BLaER1 (cell line): ENCODE data around the gene ZNF160.
"Not testable (repeated sequence)": the region's sequence is repeated elsewhere in the genome, so short reads cannot be mapped to it uniquely, and the experiment has no call there.

Source experiments
- H3K27ac ChIP-seq: shearing (Covaris generic); formaldehyde crosslinking; 2 replicates; pipeline ENCODE4 v1.8.1; 2022
- H3K27me3 ChIP-seq: shearing (Covaris generic); formaldehyde crosslinking; 2 replicates; pipeline ENCODE4 v1.8.1; 2022
- H3K36me3 ChIP-seq: shearing (Covaris generic); formaldehyde crosslinking; 2 replicates; pipeline ENCODE4 v1.8.1; 2022
- H3K4me1 ChIP-seq: shearing (Covaris generic); formaldehyde crosslinking; 2 replicates; pipeline ENCODE4 v1.8.1; 2022
- H3K4me2 ChIP-seq: shearing (Covaris generic); formaldehyde crosslinking; 2 replicates; pipeline ENCODE4 v1.8.1; 2022
- H3K4me3 ChIP-seq: shearing (Covaris generic); formaldehyde crosslinking; 2 replicates; pipeline ENCODE4 v1.8.1; 2022
- H3K9ac ChIP-seq: shearing (Covaris generic); formaldehyde crosslinking; 2 replicates; pipeline ENCODE4 v1.8.1; 2022
- H3K9me3 ChIP-seq: shearing (Covaris generic); formaldehyde crosslinking; 2 replicates; pipeline ENCODE4 v1.8.1; 2022
- H4K20me1 ChIP-seq: shearing (Covaris generic); formaldehyde crosslinking; 2 replicates; pipeline ENCODE4 v1.8.1; 2022
- Cebpa-rat ChIP-seq: shearing (Covaris generic); IDR thresholded peaks from 2 replicates; pipeline ENCODE4 v1.8.1; 2022

ZNF160 gene

GRCh38 chr19:53103234-53104203 is at the start of gene ZNF160:
Gene ZNF160 (minus strand): TSS chr19:53103422. CDS start chr19:53086276, 17,146 bp downstream.
- peak within 1 kb of the TSS; percentile 89 for H3K27ac ChIP-seq
- peaks cover 41% of the 10 kb centered on the region for H4K20me1 ChIP-seq
- peak within 1 kb of the TSS; percentile 98 for H3K4me2 ChIP-seq
- peaks cover 5% of the 10 kb centered on the region; the same call in 1 of the 2 replicates for H3K9me3 ChIP-seq
- no peaks in the 10 kb centered on the region for H3K27me3 ChIP-seq
- H3K9ac ChIP-seq: peak within 1 kb of the TSS; percentile 88
- H3K4me3 ChIP-seq: peak within 1 kb of the TSS; percentile 79
- peaks cover 32% of the 10 kb centered on the region for H3K4me1 ChIP-seq
- no peak for TF ChIP-seq Cebpa-rat
- peaks cover 29% of the 10 kb centered on the region for H3K36me3 ChIP-seq

- Histone ChIP-seq H3K4me1 (no peaks in the 10 kb centered on the region), H3K4me2 (no peak overlapping the region), H3K9me3 (peaks cover 94% of the 10 kb centered on the region), H3K4me3 (no peak overlapping the region), H3K9ac (no peak overlapping the region), H3K36me3 (peaks cover 93% of the 10 kb centered on the region), H3K27ac (no peak overlapping the region), H4K20me1 (no peaks in the 10 kb centered on the region), H3K27me3 (no peaks in the 10 kb centered on the region)
- no peak for TF ChIP-seq Cebpa-rat
Measured at GRCh38 chr19:53147645-53148044, 44.4 kb upstream of the ZNF160 start.

GRCh38 chr19:53140351-53140750 is 37.1 kb upstream of the ZNF160 start:
- no peaks in the 10 kb centered on the region for H3K27me3 ChIP-seq
- H3K36me3 ChIP-seq: peaks cover 67% of the 10 kb centered on the region
- H3K9ac ChIP-seq: no peak overlapping the region
- no peaks in the 10 kb centered on the region for H4K20me1 ChIP-seq
- H3K4me3 ChIP-seq: no peak overlapping the region
- H3K4me2 ChIP-seq: no peak overlapping the region
- TF ChIP-seq Cebpa-rat: no peak
- H3K4me1 ChIP-seq: no peaks in the 10 kb centered on the region
- H3K9me3 ChIP-seq: peaks cover 80% of the 10 kb centered on the region
- H3K27ac ChIP-seq: no peak overlapping the region

GRCh38 chr19:53136432-53136831 is 33.2 kb upstream of the ZNF160 start:
- no peaks in the 10 kb centered on the region for H3K27me3 ChIP-seq
- peaks cover 35% of the 10 kb centered on the region for H3K36me3 ChIP-seq
- H3K9ac ChIP-seq: no peak overlapping the region
- no peak for TF ChIP-seq Cebpa-rat
- no peak overlapping the region for H3K4me3 ChIP-seq
- no peak overlapping the region for H3K4me2 ChIP-seq
- H3K27ac ChIP-seq: no peak overlapping the region
- peaks cover 6% of the 10 kb centered on the region; the same call in 1 of the 2 replicates for H3K4me1 ChIP-seq
- no peaks in the 10 kb centered on the region for H4K20me1 ChIP-seq
- H3K9me3 ChIP-seq: peaks cover 59% of the 10 kb centered on the region

GRCh38 chr19:53132141-53132991 is 29.1 kb upstream of the ZNF160 start, which contains the start of gene ZNF415:
Gene ZNF415 (minus strand): TSS chr19:53132910. CDS start chr19:53122676, 10,234 bp downstream.
- 0 out of 2 replicates have a peak, but pooled peaks cover 11% of the 10 kb centered on the region for H3K36me3 ChIP-seq
- no peaks in the 10 kb centered on the region for H4K20me1 ChIP-seq
- peaks cover 8% of the 10 kb centered on the region; the same call in 1 of the 2 replicates for H3K4me1 ChIP-seq
- peak within 1 kb of the TSS; percentile 75 for H3K9ac ChIP-seq
- TF ChIP-seq Cebpa-rat: no peak
- no peaks in the 10 kb centered on the region for H3K27me3 ChIP-seq
- peaks cover 22% of the 10 kb centered on the region for H3K9me3 ChIP-seq
- H3K27ac ChIP-seq: peak within 1 kb of the TSS; percentile 72
- H3K4me3 ChIP-seq: peak within 1 kb of the TSS; percentile 74
- H3K4me2 ChIP-seq: peak within 1 kb of the TSS; percentile 79

GRCh38 chr19:53131727-53132126 is 28.5 kb upstream of the ZNF160 start:
- H3K27me3 ChIP-seq: no peaks in the 10 kb centered on the region
- no peaks in the 10 kb centered on the region for H4K20me1 ChIP-seq
- H3K4me2 ChIP-seq: peak overlapping the region; percentile 79
- H3K9ac ChIP-seq: peak overlapping the region; percentile 75
- no peak overlapping the region for H3K27ac ChIP-seq
- peaks cover 17% of the 10 kb centered on the region for H3K9me3 ChIP-seq
- peaks cover 8% of the 10 kb centered on the region; the same call in 1 of the 2 replicates for H3K4me1 ChIP-seq
- 0 out of 2 replicates have a peak, but pooled peaks cover 11% of the 10 kb centered on the region for H3K36me3 ChIP-seq
- no peak for TF ChIP-seq Cebpa-rat
- peak overlapping the region; percentile 74 for H3K4me3 ChIP-seq

GRCh38 chr19:53131085-53131590 is 27.9 kb upstream of the ZNF160 start:
- H3K9ac ChIP-seq: no peak overlapping the region

GRCh38 chr19:53130506-53130905 is 27.3 kb upstream of the ZNF160 start:
- Histone ChIP-seq H3K4me3 (no peak overlapping the region), H3K36me3 (0 out of 2 replicates have a peak, but pooled peaks cover 11% of the 10 kb centered on the region), H3K4me2 (no peak overlapping the region), H3K4me1 (peaks cover 8% of the 10 kb centered on the region; the same call in 1 of the 2 replicates), H3K9me3 (peaks cover 12% of the 10 kb centered on the region), H3K9ac (no peak overlapping the region), H4K20me1 (no peaks in the 10 kb centered on the region), H3K27ac (no peak overlapping the region), H3K27me3 (no peaks in the 10 kb centered on the region)
- TF ChIP-seq Cebpa-rat: no peak

More at GRCh38 chr19:53131085-53131590, 27.9 kb upstream of the ZNF160 start:
- no peak overlapping the region for H3K4me3 ChIP-seq
- H3K4me1 ChIP-seq: peaks cover 8% of the 10 kb centered on the region; the same call in 1 of the 2 replicates
- no peak for TF ChIP-seq Cebpa-rat
- peaks cover 12% of the 10 kb centered on the region for H3K9me3 ChIP-seq
- 0 out of 2 replicates have a peak, but pooled peaks cover 11% of the 10 kb centered on the region for H3K36me3 ChIP-seq
- no peak overlapping the region; the same call in 1 of the 2 replicates for H3K4me2 ChIP-seq
- H3K27me3 ChIP-seq: no peaks in the 10 kb centered on the region
- no peak overlapping the region for H3K27ac ChIP-seq
- H4K20me1 ChIP-seq: no peaks in the 10 kb centered on the region

GRCh38 chr19:53126733-53127526 is 23.7 kb upstream of the ZNF160 start:
- H3K4me2 ChIP-seq, H3K27me3 ChIP-seq, H3K4me3 ChIP-seq, H3K9ac ChIP-seq, H4K20me1 ChIP-seq, H3K9me3 ChIP-seq, H3K27ac ChIP-seq: not testable (repeated sequence)
- H3K4me1 ChIP-seq: peaks cover 26% of the 10 kb centered on the region
- H3K36me3 ChIP-seq: peaks cover 22% of the 10 kb centered on the region; the same call in 1 of the 2 replicates
